Immature natural killer cell (primary cell): ENCODE results near the gene SPSB2. TPM values are rescaled to one million over a fixed set of nuclear protein-coding genes. Genes with fewer than 3 reads are reported as not detected.

ENCODE experiments used
- DNase-seq, 3 donors: peaks; one replicate each; pipeline ENCODE4 v3.0.0; 2022; ENCODE audit warnings: mixed read lengths in 1 of 3
- H3K27ac Mint-ChIP-seq, 6 donors: one replicate each; pipeline ENCODE4 v1.8.0; 2020; ENCODE audit warnings: mixed read lengths in 6 of 6, mild to moderate bottlenecking in 5 of 6, inconsistent platforms in 4 of 6, moderate library complexity in 3 of 6
- H3K27me3 Mint-ChIP-seq, 3 donors: one replicate each; pipeline ENCODE4 v1.8.0; 2020 to 2021; ENCODE audit warnings: low read depth in 3 of 3, mild to moderate bottlenecking in 3 of 3, mixed read lengths in 3 of 3, moderate library complexity in 3 of 3, inconsistent platforms in 1 of 3
- H3K36me3 Mint-ChIP-seq, 3 donors: one replicate each; pipeline ENCODE4 v1.8.0; 2020; ENCODE audit warnings: mixed read lengths in 3 of 3, inconsistent platforms in 2 of 3, mild to moderate bottlenecking in 2 of 3
- H3K4me1 Mint-ChIP-seq, 2 donors: one replicate each; pipeline ENCODE4 v1.8.0; 2020; ENCODE audit warnings: inconsistent platforms in 2 of 2, mild to moderate bottlenecking in 2 of 2, mixed read lengths in 2 of 2, moderate library complexity in 1 of 2
- H3K4me3 Mint-ChIP-seq, 5 donors: one replicate each; pipeline ENCODE4 v1.8.0; 2020; ENCODE audit warnings: mild to moderate bottlenecking in 5 of 5, mixed read lengths in 5 of 5, inconsistent platforms in 3 of 5, moderate library complexity in 3 of 5
- H3K9me3 Mint-ChIP-seq, 6 donors: one replicate each; pipeline ENCODE4 v1.8.0; 2020; ENCODE audit warnings: mild to moderate bottlenecking in 6 of 6, mixed read lengths in 6 of 6, inconsistent platforms in 4 of 6, moderate library complexity in 3 of 6
- polyA plus RNA-seq, 3 donors: library from polyadenylated mRNA; unstranded; fragments of 300-500 nt; fragmentation: Illumina TruSeq; gene quantifications; one replicate each; pipeline ENCODE4 v1.2.3, GENCODE V29; 2021

The SPSB2 gene
- polyA plus RNA-seq, 3 donors from 2014 or later, result 11.2 to 17.0 (median 11.4) TPM

DNA sequence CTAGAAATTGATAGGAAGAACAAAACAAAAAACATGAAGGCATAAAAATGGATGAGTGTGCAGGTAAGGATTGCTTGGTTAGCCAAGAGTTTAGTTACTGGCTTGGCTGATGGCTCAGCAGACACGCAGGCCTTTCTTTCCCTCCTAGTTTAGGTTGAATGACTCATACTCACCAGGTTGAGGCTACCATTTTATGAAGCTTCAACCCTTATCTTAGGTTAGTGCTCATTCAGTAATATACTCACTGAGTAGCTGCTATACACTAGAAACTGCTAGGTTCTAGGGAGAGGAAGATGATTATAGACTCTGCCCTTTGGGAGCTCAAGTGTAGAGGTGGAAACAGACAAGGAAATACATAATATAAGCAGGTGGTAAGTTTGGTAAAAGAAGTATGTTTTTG is 38.8 kb downstream of the SPSB2 start:
- H3K36me3 Mint-ChIP-seq, result no peaks in the 10 kb centered on the region
- no peak overlapping the region for H3K4me3 Mint-ChIP-seq
- H3K9me3 Mint-ChIP-seq, result no peaks in the 10 kb centered on the region
- peaks cover 2 to 5% of the 10 kb centered on the region in 2 donors for H3K4me1 Mint-ChIP-seq
- peaks cover 7 to 17% (median 9%) of the 10 kb centered on the region in 3 donors for H3K27me3 Mint-ChIP-seq
- no peak overlapping the region for H3K27ac Mint-ChIP-seq
- DNase-seq, result no peak

DNA sequence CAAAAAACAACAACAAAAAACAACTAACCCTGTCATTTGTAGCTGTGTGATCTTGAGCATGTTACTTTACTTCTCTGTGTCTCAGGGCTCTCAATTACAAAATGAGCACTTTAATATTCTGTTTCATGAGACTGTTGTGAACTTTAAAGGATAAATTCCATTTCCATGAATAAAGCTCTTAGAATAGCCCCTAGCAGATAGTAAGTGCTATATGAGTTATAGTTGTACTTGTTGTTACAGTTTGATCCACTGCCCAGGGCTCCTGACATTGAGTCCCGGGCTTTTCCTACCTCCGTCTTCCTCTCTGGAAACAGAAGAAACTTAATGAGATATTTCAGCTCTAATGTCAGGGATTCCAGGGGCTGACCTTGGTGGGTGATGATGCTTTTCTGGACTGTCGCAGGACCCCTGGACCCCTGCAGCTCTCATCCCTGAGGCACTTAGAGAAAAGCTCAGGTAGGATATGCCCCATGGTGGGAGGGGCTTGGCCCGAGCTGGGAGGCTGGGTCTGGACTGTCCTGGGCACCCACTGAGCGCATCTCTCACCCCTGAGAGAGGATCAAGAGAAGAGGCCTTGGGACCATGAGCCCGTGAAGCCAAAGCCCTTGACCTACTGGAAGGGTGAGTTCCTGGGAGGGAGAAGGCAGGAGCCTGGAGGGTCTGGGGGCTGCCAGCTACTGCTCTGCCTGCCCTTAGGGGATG is 39.8 kb downstream of the SPSB2 start:
- Mint-ChIP-seq H3K27me3 (peaks cover 9 to 17% (median 14%) of the 10 kb centered on the region in 3 donors), H3K4me1 (peaks cover 7 to 9% of the 10 kb centered on the region in 2 donors), H3K36me3 (no peaks in the 10 kb centered on the region), H3K27ac (no peak overlapping the region), H3K9me3 (no peaks in the 10 kb centered on the region), H3K4me3 (no peak overlapping the region)
- no peak for DNase-seq

DNA sequence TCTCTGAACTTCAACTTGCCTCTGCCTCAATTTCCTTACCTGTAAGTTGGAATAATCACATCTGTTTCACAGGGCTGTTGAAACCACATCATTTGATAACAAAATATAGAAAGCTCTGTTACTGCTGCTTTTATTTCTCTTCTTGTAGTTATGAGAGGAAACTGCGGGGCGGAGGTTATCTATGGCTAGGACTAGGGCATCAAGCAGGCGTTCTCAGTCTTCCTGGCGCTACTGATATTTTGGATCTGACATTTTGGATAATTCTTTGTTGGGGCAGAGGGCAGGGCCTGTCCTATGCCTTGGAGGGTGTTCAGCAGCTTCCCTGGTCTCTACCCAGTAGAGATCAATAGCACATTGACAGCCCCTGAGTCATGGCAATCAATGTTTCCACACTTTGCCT is 41.0 kb downstream of the SPSB2 start:
- H3K4me3 Mint-ChIP-seq, result no peak overlapping the region
- no peak overlapping the region for H3K27ac Mint-ChIP-seq
- peaks cover 0 to 1% (median 0%) of the 10 kb centered on the region in 6 donors for H3K9me3 Mint-ChIP-seq
- no peaks in the 10 kb centered on the region for H3K36me3 Mint-ChIP-seq
- DNase-seq, result no peak
- peaks cover 13 to 15% of the 10 kb centered on the region in 2 donors for H3K4me1 Mint-ChIP-seq
- peaks cover 9 to 24% (median 17%) of the 10 kb centered on the region in 3 donors for H3K27me3 Mint-ChIP-seq

DNA sequence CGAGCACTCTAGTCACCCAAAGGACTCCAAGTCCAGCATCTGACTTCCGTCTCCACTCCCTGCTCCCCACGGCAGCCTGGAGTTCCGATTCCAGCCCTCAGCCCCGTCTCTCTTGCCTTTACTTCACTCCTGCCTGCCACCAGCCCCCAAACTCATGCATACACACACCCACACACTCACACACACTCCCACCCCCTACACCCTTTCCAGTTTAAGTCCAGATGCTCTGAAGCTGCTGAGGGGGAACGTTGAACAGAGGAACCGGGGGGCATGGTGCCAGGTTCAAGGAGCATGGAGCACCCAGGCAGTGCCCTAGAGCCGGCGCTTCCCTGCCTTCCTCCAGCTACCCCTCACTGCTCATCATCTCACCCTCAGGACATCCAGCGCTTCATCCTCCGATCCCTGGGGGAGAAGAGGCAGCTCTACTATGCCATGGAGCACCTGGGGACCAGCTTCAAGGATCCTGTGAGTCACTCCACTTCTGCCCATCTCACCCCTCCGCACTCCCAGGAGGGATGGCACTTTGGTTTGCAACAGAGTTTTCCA is 41.6 kb downstream of the SPSB2 start:
- peaks cover 9 to 24% (median 21%) of the 10 kb centered on the region in 3 donors for H3K27me3 Mint-ChIP-seq
- no peak for DNase-seq

DNA sequence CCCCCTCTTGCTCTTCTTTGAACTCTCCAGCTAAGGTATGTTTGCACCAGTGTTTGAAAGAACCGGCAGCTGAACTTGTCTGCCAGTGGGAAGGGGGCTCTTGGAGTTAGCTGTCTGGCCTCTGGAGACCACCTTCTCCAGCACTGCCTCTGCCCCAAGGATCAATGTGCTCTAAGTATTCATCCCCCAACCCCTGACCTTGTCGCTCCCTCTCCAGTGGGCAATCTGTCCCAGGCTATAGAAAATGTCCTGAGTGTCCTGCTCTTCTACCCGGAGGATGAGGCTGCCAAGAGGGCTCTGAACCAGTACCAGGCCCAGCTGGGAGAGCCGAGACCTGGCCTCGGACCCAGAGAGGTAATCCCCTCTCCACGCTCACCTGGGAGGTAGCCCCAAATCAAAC is 42.1 kb downstream of the SPSB2 start:
- Mint-ChIP-seq H3K9me3 (peaks cover 0 to 1% (median 0%) of the 10 kb centered on the region in 6 donors), H3K36me3 (no peaks in the 10 kb centered on the region), H3K4me1 (peaks cover 13 to 15% of the 10 kb centered on the region in 2 donors), H3K4me3 (peak overlapping the region; percentile 12 to 69 (median 58)), H3K27ac (no peak overlapping the region), H3K27me3 (peaks cover 12 to 26% (median 26%) of the 10 kb centered on the region in 3 donors)
- DNase-seq, result no peak

More for the DNA sequence above, 41.6 kb downstream of the SPSB2 start:
- no peaks in the 10 kb centered on the region for H3K36me3 Mint-ChIP-seq
- H3K4me1 Mint-ChIP-seq, result peaks cover 13 to 15% of the 10 kb centered on the region in 2 donors
- peaks cover 0 to 1% (median 0%) of the 10 kb centered on the region in 6 donors for H3K9me3 Mint-ChIP-seq
- H3K27ac Mint-ChIP-seq, result no peak overlapping the region
- no peak overlapping the region for H3K4me3 Mint-ChIP-seq

DNA sequence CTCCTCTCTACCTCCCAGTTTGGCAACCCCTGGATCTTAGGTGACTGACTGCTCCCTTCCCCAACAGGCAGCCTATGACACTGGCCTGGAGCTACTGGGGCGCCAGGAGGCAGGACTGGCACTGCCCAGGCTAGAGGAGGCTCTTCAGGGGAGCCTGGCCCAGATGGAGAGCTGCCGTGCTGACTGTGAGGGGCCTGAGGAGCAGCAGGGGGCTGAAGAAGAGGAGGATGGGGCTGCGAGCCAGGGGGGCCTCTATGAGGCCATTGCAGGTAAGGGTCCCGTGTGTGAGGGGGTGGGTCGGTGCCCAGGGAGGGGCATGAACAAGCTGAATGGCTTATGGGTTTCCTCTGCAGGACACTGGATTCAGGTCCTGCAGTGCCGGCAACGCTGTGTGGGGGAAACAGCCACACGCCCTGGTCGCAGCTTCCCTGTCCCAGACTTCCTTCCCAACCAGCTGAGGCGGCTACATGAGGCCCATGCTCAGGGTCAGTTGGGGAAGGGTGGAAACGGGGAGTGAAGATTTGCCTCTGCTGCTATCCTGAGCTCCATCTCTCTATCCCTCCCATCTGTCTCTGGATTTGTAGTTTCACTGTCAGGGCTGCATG is 42.7 kb downstream of the SPSB2 start:
- DNase-seq, result no peak
- Mint-ChIP-seq H3K4me3 (peak overlapping the region; percentile 48 to 69 (median 59)), H3K4me1 (peaks cover 12 to 13% of the 10 kb centered on the region in 2 donors), H3K27ac (no peak overlapping the region), H3K36me3 (no peaks in the 10 kb centered on the region), H3K27me3 (peaks cover 14 to 32% (median 31%) of the 10 kb centered on the region in 3 donors), H3K9me3 (peaks cover 0 to 1% (median 0%) of the 10 kb centered on the region in 6 donors)

DNA sequence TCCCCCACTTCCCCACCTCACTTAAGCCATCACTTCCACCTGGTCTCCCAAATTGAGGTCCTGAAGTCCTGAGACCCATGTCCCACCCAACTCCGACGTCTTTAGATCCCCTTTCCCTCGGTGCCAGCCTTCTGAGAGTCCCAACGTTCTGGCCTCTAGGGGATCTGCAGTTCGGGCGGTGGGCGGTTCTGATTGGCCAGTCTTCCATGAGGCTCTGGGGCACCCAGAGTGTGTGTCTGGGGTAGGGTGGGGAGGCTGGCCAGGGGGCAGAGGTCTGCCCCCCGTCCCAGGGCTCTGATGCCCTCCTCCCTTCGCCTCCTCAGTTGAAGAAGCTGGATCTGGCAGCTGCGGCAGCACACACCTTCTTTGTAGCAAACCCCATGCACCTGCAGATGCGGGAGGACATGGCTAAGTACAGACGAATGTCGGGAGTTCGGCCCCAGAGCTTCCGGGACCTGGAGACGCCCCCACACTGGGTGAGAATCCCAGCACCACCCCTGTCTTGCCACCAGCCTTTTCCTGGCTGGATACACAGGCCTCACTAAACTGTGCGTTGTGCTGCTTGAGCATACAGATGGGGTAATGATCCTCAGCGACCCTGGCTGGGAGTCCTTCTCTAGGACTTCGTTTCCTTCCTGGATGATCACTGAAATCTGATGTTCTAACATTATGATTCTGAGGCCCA is 43.4 kb downstream of the SPSB2 start:
- Mint-ChIP-seq H3K4me3 (peak overlapping the region; percentile 84 to 89 (median 86)), H3K36me3 (no peaks in the 10 kb centered on the region), H3K9me3 (peaks cover 0 to 1% (median 0%) of the 10 kb centered on the region in 6 donors), H3K27me3 (peaks cover 17 to 34% (median 33%) of the 10 kb centered on the region in 3 donors), H3K27ac (no peak overlapping the region), H3K4me1 (peaks cover 12 to 13% of the 10 kb centered on the region in 2 donors)
- DNase-seq, result no peak

DNA sequence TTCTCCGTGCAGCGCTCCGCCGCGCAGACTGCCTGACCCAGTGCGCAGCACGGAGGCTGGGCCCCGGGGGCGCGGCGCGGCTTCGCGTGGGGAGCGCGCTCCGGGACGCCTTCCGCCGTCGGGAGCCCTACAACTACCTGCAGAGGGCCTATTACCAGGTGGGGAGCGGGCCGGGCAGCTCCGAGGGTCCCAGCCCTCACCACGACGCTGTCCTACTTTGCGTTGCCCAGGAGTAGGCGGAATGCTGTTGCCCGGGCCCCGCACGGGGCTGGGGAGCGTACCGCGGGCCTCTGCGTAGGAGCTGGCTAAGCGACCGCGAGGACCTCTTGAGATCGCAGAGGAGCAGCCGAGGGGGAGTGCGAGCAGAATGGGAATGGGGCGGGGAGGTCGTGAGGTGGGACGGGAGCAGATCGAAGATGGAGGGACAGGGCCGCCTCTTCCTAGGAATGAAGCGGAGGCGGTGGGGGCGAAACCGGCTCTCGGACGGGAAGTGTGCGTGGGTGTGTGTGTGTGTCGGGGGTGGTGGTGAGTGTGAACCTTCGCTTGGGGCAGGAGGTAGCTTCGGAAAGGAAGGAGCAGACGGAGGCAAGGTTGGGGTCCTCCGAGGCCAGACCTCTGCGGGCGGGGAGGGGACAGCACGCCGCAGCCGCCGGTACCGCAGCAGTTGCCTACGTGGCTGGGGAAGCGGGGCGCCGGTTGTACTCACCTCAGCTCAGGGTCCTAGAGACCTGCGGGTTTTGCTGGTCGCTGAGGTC is 44.1 kb downstream of the SPSB2 start:
- Mint-ChIP-seq H3K9me3 (peaks cover 0 to 1% (median 0%) of the 10 kb centered on the region in 6 donors), H3K27me3 (peaks cover 20 to 37% (median 32%) of the 10 kb centered on the region in 3 donors), H3K4me3 (peak overlapping the region; percentile 84 to 89 (median 86)), H3K4me1 (peaks cover 12 to 13% of the 10 kb centered on the region in 2 donors), H3K36me3 (no peaks in the 10 kb centered on the region), H3K27ac (peak overlapping the region in 3 of 6 donors; percentile 49 to 79 (median 49))
- peak; percentile 22 to 30 (median 25) for DNase-seq

DNA sequence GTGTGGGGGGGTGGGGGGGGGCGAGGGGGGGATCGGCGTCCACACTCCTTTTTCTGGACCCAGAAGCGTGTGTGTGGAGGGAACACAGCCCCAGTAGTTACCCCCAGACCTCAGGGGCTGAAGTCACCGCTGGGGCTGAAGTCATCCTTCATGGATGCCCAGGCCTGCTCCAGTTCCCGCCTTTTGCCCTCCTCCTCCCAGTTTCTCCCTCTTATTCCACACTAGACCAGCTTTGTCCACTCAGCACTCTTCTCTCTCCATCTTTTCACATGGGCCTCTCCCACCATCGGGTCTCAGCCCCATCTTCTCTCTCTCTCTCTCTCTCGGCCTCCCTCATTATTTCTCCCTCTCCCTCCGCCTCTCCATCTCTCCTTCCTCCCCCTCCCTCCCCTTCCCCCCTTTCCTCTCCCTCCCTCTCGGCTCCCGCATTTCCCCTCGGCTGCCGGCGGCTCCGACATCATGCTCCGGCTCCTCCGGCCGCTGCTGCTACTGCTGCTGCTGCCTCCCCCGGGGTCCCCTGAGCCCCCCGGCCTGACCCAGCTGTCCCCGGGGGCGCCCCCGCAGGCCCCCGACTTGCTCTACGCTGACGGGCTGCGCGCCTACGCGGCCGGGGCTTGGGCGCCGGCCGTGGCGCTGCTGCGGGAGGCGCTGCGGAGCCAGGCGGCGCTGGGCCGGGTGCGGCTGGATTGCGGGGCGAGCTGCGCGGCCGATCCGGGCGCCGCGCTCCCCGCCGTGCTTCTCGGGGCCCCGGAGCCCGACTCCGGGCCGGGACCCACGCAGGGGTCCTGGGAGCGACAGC is 44.9 kb downstream of the SPSB2 start, which contains the start of gene P3H3:
Gene P3H3, plus strand, starts transcription at position 426 of the 799 bp plus-strand sequence. Its CDS starts 34 bp downstream, at position 460.
- DNase-seq, result peak in 2 of 3 donors; percentile 6 to 12
- Mint-ChIP-seq H3K27ac (peak within 1 kb of the TSS in 3 of 6 donors; percentile 49 to 79 (median 49)), H3K9me3 (peaks cover 0 to 1% (median 0%) of the 10 kb centered on the region in 6 donors), H3K4me3 (peak within 1 kb of the TSS; percentile 84 to 89 (median 86)), H3K27me3 (peaks cover 21 to 38% (median 37%) of the 10 kb centered on the region in 3 donors), H3K4me1 (peaks cover 12 to 13% of the 10 kb centered on the region in 2 donors), H3K36me3 (no peaks in the 10 kb centered on the region)

DNA sequence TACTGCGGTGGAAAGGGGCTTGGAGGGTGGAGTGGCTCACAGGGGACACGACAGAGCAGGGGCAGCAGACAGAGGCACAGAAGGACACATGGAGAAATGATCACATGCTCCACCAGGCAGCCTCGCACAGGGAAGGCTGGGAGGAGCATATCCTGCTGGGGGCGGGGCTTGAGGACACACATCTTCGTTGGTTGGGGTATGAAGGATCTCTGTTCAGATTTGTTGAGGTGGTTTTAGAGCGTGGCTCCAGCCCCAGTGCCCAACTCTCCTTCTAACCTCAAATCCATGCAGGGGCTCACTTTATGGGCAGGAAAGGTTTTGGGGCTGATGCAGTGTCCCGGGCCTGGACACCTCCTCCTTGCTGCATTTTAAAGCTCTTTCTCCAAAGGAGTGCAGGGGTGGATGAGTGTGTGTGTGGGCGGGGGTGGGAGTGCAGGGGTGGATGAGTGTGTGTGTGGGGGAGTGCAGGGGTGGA is 45.6 kb downstream of the SPSB2 start:
- Mint-ChIP-seq H3K9me3 (peaks cover 0 to 1% (median 0%) of the 10 kb centered on the region in 6 donors), H3K27ac (no peak overlapping the region), H3K4me3 (peak overlapping the region in 4 of 5 donors; percentile 14 to 54 (median 32)), H3K27me3 (peaks cover 24 to 42% (median 41%) of the 10 kb centered on the region in 3 donors), H3K36me3 (no peaks in the 10 kb centered on the region), H3K4me1 (peaks cover 12 to 13% of the 10 kb centered on the region in 2 donors)
- no peak for DNase-seq

DNA sequence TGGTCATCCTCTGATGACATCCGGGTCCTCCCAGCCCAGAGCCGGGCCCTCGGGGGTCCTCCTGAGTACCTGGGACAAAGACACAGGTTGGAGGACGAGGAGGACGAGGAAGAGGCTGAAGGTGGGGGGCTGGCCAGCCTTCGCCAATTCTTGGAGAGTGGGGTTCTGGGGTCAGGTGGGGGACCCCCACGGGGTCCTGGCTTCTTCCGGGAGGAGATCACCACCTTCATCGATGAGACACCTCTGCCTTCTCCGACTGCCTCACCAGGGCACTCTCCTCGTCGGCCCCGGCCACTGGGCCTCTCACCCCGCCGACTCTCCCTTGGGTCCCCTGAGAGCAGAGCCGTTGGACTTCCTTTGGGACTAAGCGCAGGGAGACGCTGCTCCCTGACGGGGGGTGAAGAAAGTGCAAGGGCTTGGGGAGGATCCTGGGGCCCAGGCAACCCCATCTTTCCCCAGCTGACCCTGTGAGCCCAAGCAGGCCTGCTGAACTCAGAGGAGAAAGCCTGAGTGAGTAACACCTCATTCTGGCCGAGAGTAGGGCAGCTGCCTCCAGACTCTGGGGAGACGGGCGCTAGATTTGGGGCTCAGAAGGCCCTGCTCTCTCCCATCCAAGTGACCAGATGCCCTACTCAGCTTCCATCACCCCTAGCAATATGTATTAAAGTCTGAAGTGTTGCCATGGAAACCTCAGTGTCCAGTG is 46.2 kb downstream of the SPSB2 start:
- H3K4me3 Mint-ChIP-seq, result peak overlapping the region in 4 of 5 donors; percentile 14 to 54 (median 32)
- peaks cover 0 to 1% (median 0%) of the 10 kb centered on the region in 6 donors for H3K9me3 Mint-ChIP-seq
- DNase-seq, result no peak
- H3K27ac Mint-ChIP-seq, result no peak overlapping the region
- H3K4me1 Mint-ChIP-seq, result peaks cover 12 to 13% of the 10 kb centered on the region in 2 donors
- H3K27me3 Mint-ChIP-seq, result peaks cover 26 to 42% (median 39%) of the 10 kb centered on the region in 3 donors
- no peaks in the 10 kb centered on the region for H3K36me3 Mint-ChIP-seq
